Measurements from ENCODE around the gene NSG2. TPM values are rescaled to one million over a fixed set of nuclear protein-coding genes. Genes with fewer than 3 reads are reported as not detected.
"Not testable (repeated sequence)": the region's sequence is repeated elsewhere in the genome, so short reads cannot be mapped to it uniquely, and the experiment has no call there.

Gene NSG2
- total RNA-seq, result not detected

GRCh38 chr5:174045470-174046025 lies at the start of gene NSG2:
TSS of gene NSG2 (plus strand) at chr5:174045706. CDS start at chr5:174046756, 1,050 bp downstream.
- CTCF ChIA-PET, result interaction anchor here (0.6 to 0.7 kb wide), 2 partner anchors 345 to 1275 kb away, joined by 3 read pairs; partner anchors contain the start of gene DUSP1
- POLR2A ChIA-PET, result no interaction called here

- ChIA-PET CTCF (no interaction called here), POLR2A (no interaction called here)
These were observed 48.2 kb upstream of the NSG2 start for GRCh38 chr5:173997331-173997730.

GRCh38 chr5:173998531-173998930 lies 47.0 kb upstream of the NSG2 start:
- POLR2A ChIA-PET, result no interaction called here
- CTCF ChIA-PET, result no interaction called here

GRCh38 chr5:174000076-174000475 lies 45.4 kb upstream of the NSG2 start:
- ChIA-PET POLR2A (no interaction called here), CTCF (no interaction called here)

GRCh38 chr5:174003795-174004194 lies 41.7 kb upstream of the NSG2 start:
- POLR2A ChIA-PET, result no interaction called here

GRCh38 chr5:174008922-174009321 lies 36.6 kb upstream of the NSG2 start:
- ChIA-PET CTCF (no interaction called here), POLR2A (no interaction called here)

More at GRCh38 chr5:174003795-174004194, 41.7 kb upstream of the NSG2 start:
- CTCF ChIA-PET, result no interaction called here

GRCh38 chr5:174010365-174010764 lies 35.1 kb upstream of the NSG2 start:
- CTCF ChIA-PET, result no interaction called here

GRCh38 chr5:174011441-174011840 lies 34.1 kb upstream of the NSG2 start:
- ChIA-PET CTCF (no interaction called here), POLR2A (no interaction called here)

More at GRCh38 chr5:174010365-174010764, 35.1 kb upstream of the NSG2 start:
- POLR2A ChIA-PET, result no interaction called here

GRCh38 chr5:174020069-174020927 lies 25.2 kb upstream of the NSG2 start:
- CTCF ChIA-PET, POLR2A ChIA-PET: not testable (repeated sequence)

- POLR2A ChIA-PET, result no interaction called here
- CTCF ChIA-PET, result no interaction called here
These were observed 24.6 kb upstream of the NSG2 start for GRCh38 chr5:174020928-174021304.

- CTCF ChIA-PET, result no interaction called here
- POLR2A ChIA-PET, result no interaction called here
These were observed 23.0 kb upstream of the NSG2 start for GRCh38 chr5:174022384-174023095.

- ChIA-PET POLR2A (no interaction called here), CTCF (no interaction called here)
These were observed 15.2 kb upstream of the NSG2 start for GRCh38 chr5:174030286-174030685.

GRCh38 chr5:174044466-174045254 lies 846 bp upstream of the NSG2 start:
- CTCF ChIA-PET, result no interaction called here
- POLR2A ChIA-PET, result no interaction called here

- ChIA-PET POLR2A (no interaction called here), CTCF (interaction anchor here (0.7 kb wide), 1 partner anchor 1276 kb away, joined by 3 read pairs; the partner anchor contains the start of gene DUSP1)
These were observed 1.1 kb downstream of the NSG2 start for GRCh38 chr5:174046558-174046957.

- POLR2A ChIA-PET, result no interaction called here
These were observed 2.1 kb downstream of the NSG2 start for GRCh38 chr5:174047472-174048099.

GRCh38 chr5:174052636-174053035 lies 7.1 kb downstream of the NSG2 start:
- CTCF ChIA-PET, result no interaction called here
- POLR2A ChIA-PET, result no interaction called here

More at GRCh38 chr5:174047472-174048099, 2.1 kb downstream of the NSG2 start:
- CTCF ChIA-PET, result no interaction called here

GRCh38 chr5:174053905-174054304 lies 8.4 kb downstream of the NSG2 start:
- CTCF ChIA-PET, result no interaction called here
- POLR2A ChIA-PET, result no interaction called here

- CTCF ChIA-PET, result no interaction called here
- POLR2A ChIA-PET, result no interaction called here
These were observed 10.8 kb downstream of the NSG2 start for GRCh38 chr5:174056064-174056847.

- CTCF ChIA-PET, result no interaction called here
- POLR2A ChIA-PET, result no interaction called here
These were observed 11.7 kb downstream of the NSG2 start for GRCh38 chr5:174057206-174057605.

Measured in activated CD8-positive, alpha-beta memory T cell treated with anti-CD3 and anti-CD28 coated beads for 36 hours (primary cell).